ENCODE measurements around the gene HERC2. TPM values are rescaled to one million over a fixed set of nuclear protein-coding genes. Genes with fewer than 3 reads are reported as not detected.

HERC2 gene
- polyA plus RNA-seq, 6 donors from 2014 or later, result 2.4 to 16.9 (median 9.7) TPM

GRCh38 chr15:28096670-28097431, 225.1 kb downstream of the HERC2 start:
- peaks cover 0 to 12% of the 10 kb centered on the region in 2 donors for H3K36me3 Mint-ChIP-seq
- no peak for DNase-seq
- no peak for ATAC-seq (ENCODE audit: low read depth in 2 of 2)
- peak overlapping the region; percentile 80 to 96 (median 92) for H3K4me3 Mint-ChIP-seq
- peak overlapping the region in 1 of 6 donors; percentile 93 for H3K27ac Mint-ChIP-seq
- H3K4me1 Mint-ChIP-seq, result peaks cover 22 to 45% (median 41%) of the 10 kb centered on the region in 3 donors
- H3K27me3 Mint-ChIP-seq, result peaks cover 50 to 70% (median 53%) of the 10 kb centered on the region in 3 donors
- H3K9me3 Mint-ChIP-seq, result peaks cover 0 to 10% (median 3%) of the 10 kb centered on the region in 7 donors

GRCh38 chr15:28096411-28096669, 225.6 kb downstream of the HERC2 start:
- DNase-seq, result no peak
- peak in 1 of 2 donors; percentile 6 for ATAC-seq (ENCODE audit: low read depth in 2 of 2)
- Mint-ChIP-seq H3K27ac (peak overlapping the region in 3 of 6 donors; percentile 54 to 93 (median 73)), H3K9me3 (peaks cover 2 to 15% (median 6%) of the 10 kb centered on the region in 7 donors), H3K4me3 (peak overlapping the region; percentile 80 to 96 (median 92)), H3K27me3 (peaks cover 50 to 71% (median 57%) of the 10 kb centered on the region in 3 donors), H3K4me1 (peaks cover 22 to 45% (median 41%) of the 10 kb centered on the region in 3 donors), H3K36me3 (peaks cover under 1 to 12% of the 10 kb centered on the region in 2 donors)

GRCh38 chr15:28094732-28095521, 227.1 kb downstream of the HERC2 start:
- DNase-seq, result no peak
- Mint-ChIP-seq H3K36me3 (peaks cover 14 to 16% of the 10 kb centered on the region in 2 donors), H3K4me1 (peaks cover 17 to 42% (median 36%) of the 10 kb centered on the region in 3 donors), H3K27ac (peak overlapping the region in 5 of 6 donors; percentile 54 to 93 (median 80)), H3K9me3 (peaks cover 11 to 29% (median 18%) of the 10 kb centered on the region in 7 donors), H3K4me3 (peak overlapping the region; percentile 80 to 96 (median 92)), H3K27me3 (peaks cover 52 to 76% (median 63%) of the 10 kb centered on the region in 3 donors)
- no peak for ATAC-seq (ENCODE audit: low read depth in 2 of 2)

- peaks cover 56 to 80% (median 66%) of the 10 kb centered on the region in 3 donors for H3K27me3 Mint-ChIP-seq
- H3K36me3 Mint-ChIP-seq, result peaks cover 18 to 21% of the 10 kb centered on the region in 2 donors
- H3K27ac Mint-ChIP-seq, result peak overlapping the region in 3 of 6 donors; percentile 39 to 87 (median 86)
Measured at GRCh38 chr15:28093752-28094535, 228.0 kb downstream of the HERC2 start.

GRCh38 chr15:28091313-28091712, 230.7 kb downstream of the HERC2 start:
- Mint-ChIP-seq H3K27me3 (peaks cover 48 to 87% (median 72%) of the 10 kb centered on the region in 3 donors), H3K9me3 (peaks cover 13 to 50% (median 34%) of the 10 kb centered on the region in 7 donors), H3K36me3 (peaks cover 21 to 30% of the 10 kb centered on the region in 2 donors), H3K4me3 (peak overlapping the region in 1 of 8 donors; percentile 38), H3K4me1 (peaks cover 17 to 27% (median 25%) of the 10 kb centered on the region in 3 donors), H3K27ac (no peak overlapping the region)
- DNase-seq (no peak), ATAC-seq (ENCODE audit: low read depth in 2 of 2) (no peak)

More at GRCh38 chr15:28093752-28094535, 228.0 kb downstream of the HERC2 start:
- Mint-ChIP-seq H3K4me3 (peak overlapping the region; percentile 49 to 80 (median 72)), H3K4me1 (peaks cover 12 to 37% (median 30%) of the 10 kb centered on the region in 3 donors), H3K9me3 (peaks cover 13 to 35% (median 23%) of the 10 kb centered on the region in 7 donors)
- DNase-seq, result no peak
- ATAC-seq (ENCODE audit: low read depth in 2 of 2), result no peak

- H3K27ac Mint-ChIP-seq, result no peak overlapping the region
- peaks cover 11 to 16% (median 15%) of the 10 kb centered on the region in 3 donors for H3K4me1 Mint-ChIP-seq
- peaks cover 13 to 44% (median 32%) of the 10 kb centered on the region in 7 donors for H3K9me3 Mint-ChIP-seq
- peak; percentile 99 for ATAC-seq (ENCODE audit: low read depth in 2 of 2)
- DNase-seq, result peak; percentile 54
- peak overlapping the region in 1 of 8 donors; percentile 77 for H3K4me3 Mint-ChIP-seq
- H3K36me3 Mint-ChIP-seq, result peaks cover 20 to 30% of the 10 kb centered on the region in 2 donors
- peaks cover 28 to 70% (median 59%) of the 10 kb centered on the region in 3 donors for H3K27me3 Mint-ChIP-seq
Measured at GRCh38 chr15:28086175-28086703, 235.7 kb downstream of the HERC2 start.

GRCh38 chr15:28085489-28086174, 236.3 kb downstream of the HERC2 start:
- H3K27ac Mint-ChIP-seq, result no peak overlapping the region
- DNase-seq (no peak), ATAC-seq (ENCODE audit: low read depth in 2 of 2) (no peak)
- H3K27me3 Mint-ChIP-seq, result peaks cover 26 to 64% (median 53%) of the 10 kb centered on the region in 3 donors
- H3K4me1 Mint-ChIP-seq, result peaks cover 11 to 16% (median 15%) of the 10 kb centered on the region in 3 donors
- peaks cover 12 to 39% (median 28%) of the 10 kb centered on the region in 7 donors for H3K9me3 Mint-ChIP-seq
- H3K36me3 Mint-ChIP-seq, result peaks cover 14 to 26% of the 10 kb centered on the region in 2 donors
- H3K4me3 Mint-ChIP-seq, result no peak overlapping the region

- DNase-seq, result no peak
- Mint-ChIP-seq H3K4me3 (no peak overlapping the region), H3K9me3 (peaks cover 5 to 28% (median 18%) of the 10 kb centered on the region in 7 donors), H3K36me3 (peaks cover 5 to 16% of the 10 kb centered on the region in 2 donors), H3K27ac (no peak overlapping the region), H3K27me3 (peaks cover 23 to 60% (median 52%) of the 10 kb centered on the region in 3 donors), H3K4me1 (peaks cover 11 to 16% (median 15%) of the 10 kb centered on the region in 3 donors)
- ATAC-seq (ENCODE audit: low read depth in 2 of 2), result no peak
Measured at GRCh38 chr15:28084547-28084946, 237.4 kb downstream of the HERC2 start.

GRCh38 chr15:28082891-28083684, 238.9 kb downstream of the HERC2 start:
- Mint-ChIP-seq H3K27me3 (peaks cover 13 to 58% (median 51%) of the 10 kb centered on the region in 3 donors), H3K4me3 (no peak overlapping the region), H3K36me3 (peaks cover 0 to 4% of the 10 kb centered on the region in 2 donors), H3K4me1 (peaks cover 11 to 16% (median 15%) of the 10 kb centered on the region in 3 donors), H3K27ac (no peak overlapping the region), H3K9me3 (peaks cover 0 to 14% (median 3%) of the 10 kb centered on the region in 7 donors)
- ATAC-seq (ENCODE audit: low read depth in 2 of 2) (no peak), DNase-seq (no peak)

- DNase-seq (no peak), ATAC-seq (ENCODE audit: low read depth in 2 of 2) (no peak)
- Mint-ChIP-seq H3K4me1 (peaks cover 5 to 8% (median 7%) of the 10 kb centered on the region in 3 donors), H3K9me3 (peaks cover 0 to 9% (median 0%) of the 10 kb centered on the region in 7 donors), H3K27ac (no peak overlapping the region), H3K4me3 (no peak overlapping the region), H3K36me3 (no peaks in the 10 kb centered on the region), H3K27me3 (peaks cover 13 to 54% (median 43%) of the 10 kb centered on the region in 3 donors)
Measured at GRCh38 chr15:28081594-28081993, 240.4 kb downstream of the HERC2 start.

- peaks cover 8 to 44% (median 41%) of the 10 kb centered on the region in 3 donors for H3K27me3 Mint-ChIP-seq
- H3K36me3 Mint-ChIP-seq, result no peaks in the 10 kb centered on the region
- no peak for ATAC-seq (ENCODE audit: low read depth in 2 of 2)
- H3K4me3 Mint-ChIP-seq, result no peak overlapping the region
- no peaks in the 10 kb centered on the region for H3K4me1 Mint-ChIP-seq
- H3K9me3 Mint-ChIP-seq, result peaks cover 0 to 8% (median 0%) of the 10 kb centered on the region in 7 donors
- H3K27ac Mint-ChIP-seq, result no peak overlapping the region
- no peak for DNase-seq
Measured at GRCh38 chr15:28080386-28080785, 241.6 kb downstream of the HERC2 start.
